ENCODE data around the gene CBX2.

The CBX2 gene

GRCh38 chr17:79788455-79788854 is 10.5 kb downstream of the CBX2 start:
- DNase-seq (no peak), ATAC-seq (no peak)

GRCh38 chr17:79788989-79789942 is 11.3 kb downstream of the CBX2 start:
- no peak for DNase-seq
- no peak for ATAC-seq

GRCh38 chr17:79789943-79790804 is 12.2 kb downstream of the CBX2 start:
- DNase-seq (peak; percentile 66), ATAC-seq (no peak)

GRCh38 chr17:79790805-79791734 is 13.1 kb downstream of the CBX2 start:
- no peak for DNase-seq
- no peak for ATAC-seq

- ATAC-seq (no peak), DNase-seq (no peak)
Observed at GRCh38 chr17:79791735-79792161, 13.8 kb downstream of the CBX2 start.

GRCh38 chr17:79792341-79792871 is 14.5 kb downstream of the CBX2 start:
- DNase-seq (no peak), ATAC-seq (no peak)

- DNase-seq = no peak
- ATAC-seq = no peak
Observed at GRCh38 chr17:79792984-79793923, 15.3 kb downstream of the CBX2 start.

GRCh38 chr17:79793924-79794304 is 16.0 kb downstream of the CBX2 start:
- DNase-seq = no peak

GRCh38 chr17:79794659-79795511 is 16.9 kb downstream of the CBX2 start:
- ATAC-seq = no peak
- no peak for DNase-seq

More at GRCh38 chr17:79793924-79794304, 16.0 kb downstream of the CBX2 start:
- ATAC-seq = no peak

- no peak for ATAC-seq
- no peak for DNase-seq
Observed at GRCh38 chr17:79795795-79796443, 18.0 kb downstream of the CBX2 start.

- no peak for ATAC-seq
- DNase-seq = no peak
Observed at GRCh38 chr17:79796444-79796762, 18.5 kb downstream of the CBX2 start.

GRCh38 chr17:79796763-79797491 is 19.0 kb downstream of the CBX2 start, which contains the start of gene CBX8:
Gene CBX8, minus strand, starts transcription at chr17:79797077. Its CDS starts 79 bp downstream, at chr17:79796998.
- DNase-seq (peak; percentile 100), ATAC-seq (peak; percentile 88)

GRCh38 chr17:79797492-79798298 is 19.7 kb downstream of the CBX2 start:
- peak; percentile 19 for ATAC-seq
- DNase-seq = no peak

- DNase-seq (no peak), ATAC-seq (no peak)
Observed at GRCh38 chr17:79798299-79799173, 20.6 kb downstream of the CBX2 start.

GRCh38 chr17:79799174-79799537 is 21.2 kb downstream of the CBX2 start:
- DNase-seq (no peak), ATAC-seq (no peak)

Measured in stimulated activated naive CD8-positive, alpha-beta T cell treated with anti-CD3 and anti-CD28 coated beads, Interleukin-15, Interleukin-2, amounts not matched to agents 100 U/mL and 50 U/mL, for 24 hours (primary cell).